NB4 (cell line): Measurements from ENCODE around the gene AHSA1.

Experiments
- POLR2A ChIP-seq: IDR thresholded peaks from 2 replicates; pipeline ENCODE4 v1.6.1; 2011; ENCODE audit warnings: mild to moderate bottlenecking; ENCODE audit not compliant: insufficient read length; ENCODE audit errors: extremely low read depth
- TF ChIP-seq, protein P1 (sequence below): IDR thresholded peaks from one replicate; pipeline ENCODE4 v1.5.1; 2012; ENCODE audit warnings: low read depth, low read length
- TF ChIP-seq, protein P2 (sequence below): IDR thresholded peaks from 2 replicates; pipeline ENCODE4 v1.6.1; 2011; ENCODE audit warnings: low read depth, low read length

DNA sequence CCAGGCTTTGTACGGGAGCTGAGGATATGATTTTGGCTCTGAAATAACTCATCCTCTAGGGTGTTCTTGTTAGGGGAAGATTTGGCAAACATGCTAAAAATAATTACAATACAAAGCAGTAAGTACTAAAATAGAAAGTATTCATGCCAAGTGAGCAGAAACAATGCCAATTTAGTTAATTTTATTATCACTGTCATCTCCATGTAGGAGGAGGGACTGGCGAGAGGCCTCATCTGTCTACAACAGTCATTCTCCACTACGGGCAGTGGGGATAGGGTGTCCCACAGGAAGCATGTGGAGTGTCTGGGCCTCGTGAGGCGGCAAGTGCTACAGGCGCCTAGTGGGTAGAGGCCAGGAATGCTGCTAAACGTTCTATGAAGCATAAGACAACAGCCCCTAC, 37.4 kb downstream of the AHSA1 start:
- TF ChIP-seq, protein P1, sequence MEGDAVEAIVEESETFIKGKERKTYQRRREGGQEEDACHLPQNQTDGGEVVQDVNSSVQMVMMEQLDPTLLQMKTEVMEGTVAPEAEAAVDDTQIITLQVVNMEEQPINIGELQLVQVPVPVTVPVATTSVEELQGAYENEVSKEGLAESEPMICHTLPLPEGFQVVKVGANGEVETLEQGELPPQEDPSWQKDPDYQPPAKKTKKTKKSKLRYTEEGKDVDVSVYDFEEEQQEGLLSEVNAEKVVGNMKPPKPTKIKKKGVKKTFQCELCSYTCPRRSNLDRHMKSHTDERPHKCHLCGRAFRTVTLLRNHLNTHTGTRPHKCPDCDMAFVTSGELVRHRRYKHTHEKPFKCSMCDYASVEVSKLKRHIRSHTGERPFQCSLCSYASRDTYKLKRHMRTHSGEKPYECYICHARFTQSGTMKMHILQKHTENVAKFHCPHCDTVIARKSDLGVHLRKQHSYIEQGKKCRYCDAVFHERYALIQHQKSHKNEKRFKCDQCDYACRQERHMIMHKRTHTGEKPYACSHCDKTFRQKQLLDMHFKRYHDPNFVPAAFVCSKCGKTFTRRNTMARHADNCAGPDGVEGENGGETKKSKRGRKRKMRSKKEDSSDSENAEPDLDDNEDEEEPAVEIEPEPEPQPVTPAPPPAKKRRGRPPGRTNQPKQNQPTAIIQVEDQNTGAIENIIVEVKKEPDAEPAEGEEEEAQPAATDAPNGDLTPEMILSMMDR = no peak
- no peak for TF ChIP-seq POLR2A
- TF ChIP-seq, protein P2, sequence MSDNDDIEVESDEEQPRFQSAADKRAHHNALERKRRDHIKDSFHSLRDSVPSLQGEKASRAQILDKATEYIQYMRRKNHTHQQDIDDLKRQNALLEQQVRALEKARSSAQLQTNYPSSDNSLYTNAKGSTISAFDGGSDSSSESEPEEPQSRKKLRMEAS = no peak
